Calu3 (cell line): ENCODE results near the gene SLC35E4. TPM values are rescaled to one million over a fixed set of nuclear protein-coding genes. Genes with fewer than 3 reads are reported as not detected.

Experiments
- BruUV-seq: library from RNA; stranded (reverse); fragments of 400-500 nt; replicated peaks from 2 replicates; lab custom pipeline; 2021; lab: Mats Ljungman, UMichigan
- CTCF ChIA-PET: fragments of 300-600 bp; sonication (Branson Sonifier 250); formaldehyde crosslinking; loops from one replicate; lab custom pipeline; 2022; ENCODE audit warnings: antibody characterized with exemption; lab: Charles Lee
- DNase-seq: peaks from one replicate; pipeline ENCODE4 v3.0.0; 2022
- H3K27ac Mint-ChIP-seq: one replicate; pipeline ENCODE4 v1.8.0; 2022; ENCODE audit warnings: mixed read lengths; ENCODE audit not compliant: unreplicated experiment
- H3K27me3 Mint-ChIP-seq: one replicate; pipeline ENCODE4 v1.8.0; 2022; ENCODE audit warnings: mixed read lengths; ENCODE audit not compliant: unreplicated experiment
- H3K36me3 Mint-ChIP-seq: one replicate; pipeline ENCODE4 v1.8.0; 2022; ENCODE audit warnings: mild to moderate bottlenecking, moderate library complexity, mixed read lengths; ENCODE audit not compliant: insufficient read depth, unreplicated experiment
- H3K4me1 Mint-ChIP-seq: one replicate; pipeline ENCODE4 v1.8.0; 2022; ENCODE audit warnings: mild to moderate bottlenecking, low read depth, mixed read lengths; ENCODE audit not compliant: unreplicated experiment
- H3K4me3 Mint-ChIP-seq: one replicate; pipeline ENCODE4 v1.8.0; 2022; ENCODE audit warnings: mild to moderate bottlenecking, low read depth, moderate library complexity, mixed read lengths; ENCODE audit not compliant: unreplicated experiment
- H3K9me3 Mint-ChIP-seq: one replicate; pipeline ENCODE4 v1.8.0; 2022; ENCODE audit warnings: low read depth, mixed read lengths; ENCODE audit not compliant: unreplicated experiment
- intact Hi-C: fragments of 100-400 bp; cut with micrococcal nuclease; formaldehyde crosslinking; loops from one replicate; pipeline ENCODE4 v1.10.0; 2022; ENCODE audit not compliant: unreplicated experiment
- total RNA-seq: library from RNA; stranded (reverse); gene quantifications from 2 replicates; pipeline ENCODE4 v1.2.3, GENCODE V29; 2022
- TF ChIP-seq, protein P1 (sequence below): fragments of 200-600 bp; IDR thresholded peaks from one replicate; pipeline ENCODE4 v1.8.0; 2022; ENCODE audit warnings: antibody characterized with exemption; ENCODE audit not compliant: unreplicated experiment

Gene SLC35E4
- total RNA-seq, 1 experiment from 2014 or later, result 3.2 TPM

GRCh38 chr22:30612789-30613188, 22.8 kb upstream of the SLC35E4 start:
- TF ChIP-seq, protein P1, sequence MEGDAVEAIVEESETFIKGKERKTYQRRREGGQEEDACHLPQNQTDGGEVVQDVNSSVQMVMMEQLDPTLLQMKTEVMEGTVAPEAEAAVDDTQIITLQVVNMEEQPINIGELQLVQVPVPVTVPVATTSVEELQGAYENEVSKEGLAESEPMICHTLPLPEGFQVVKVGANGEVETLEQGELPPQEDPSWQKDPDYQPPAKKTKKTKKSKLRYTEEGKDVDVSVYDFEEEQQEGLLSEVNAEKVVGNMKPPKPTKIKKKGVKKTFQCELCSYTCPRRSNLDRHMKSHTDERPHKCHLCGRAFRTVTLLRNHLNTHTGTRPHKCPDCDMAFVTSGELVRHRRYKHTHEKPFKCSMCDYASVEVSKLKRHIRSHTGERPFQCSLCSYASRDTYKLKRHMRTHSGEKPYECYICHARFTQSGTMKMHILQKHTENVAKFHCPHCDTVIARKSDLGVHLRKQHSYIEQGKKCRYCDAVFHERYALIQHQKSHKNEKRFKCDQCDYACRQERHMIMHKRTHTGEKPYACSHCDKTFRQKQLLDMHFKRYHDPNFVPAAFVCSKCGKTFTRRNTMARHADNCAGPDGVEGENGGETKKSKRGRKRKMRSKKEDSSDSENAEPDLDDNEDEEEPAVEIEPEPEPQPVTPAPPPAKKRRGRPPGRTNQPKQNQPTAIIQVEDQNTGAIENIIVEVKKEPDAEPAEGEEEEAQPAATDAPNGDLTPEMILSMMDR, result no peak
- no peak overlapping the region for H3K4me3 Mint-ChIP-seq
- CTCF ChIA-PET, result interaction anchor here (1.2 kb wide), 1 partner anchor 142 kb away, joined by 3 read pairs; no protein-coding TSS in a partner anchor

DNA sequence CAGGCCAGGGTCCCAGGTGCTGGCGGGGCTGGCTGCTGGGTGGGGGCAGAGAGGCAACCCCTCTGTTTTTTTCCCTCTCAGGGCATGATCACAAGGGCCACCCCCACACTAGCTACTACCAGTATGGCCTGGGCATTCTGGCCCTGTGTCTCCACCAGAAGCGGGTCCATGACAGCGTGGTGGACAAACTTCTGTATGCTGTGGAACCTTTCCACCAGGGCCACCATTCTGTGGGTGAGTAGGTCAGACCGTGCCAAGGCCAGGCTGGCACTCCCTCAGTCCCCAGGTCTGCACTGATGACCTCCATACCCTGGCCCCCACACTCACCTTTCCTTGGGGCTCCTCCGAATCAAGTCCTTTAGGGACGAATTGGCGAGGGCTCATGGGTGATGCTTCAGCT, 21.3 kb upstream of the SLC35E4 start:
- intact Hi-C loops, result no loop called here
- no TSS peak for BruUV-seq
- TF ChIP-seq, protein P1, result no peak

More at GRCh38 chr22:30612789-30613188, 22.8 kb upstream of the SLC35E4 start:
- H3K9me3 Mint-ChIP-seq, result no peaks in the 10 kb centered on the region
- H3K36me3 Mint-ChIP-seq, result no peaks in the 10 kb centered on the region
- BruUV-seq, result no TSS peak
- no peaks in the 10 kb centered on the region for H3K27me3 Mint-ChIP-seq
- H3K27ac Mint-ChIP-seq, result no peak overlapping the region
- no peak for DNase-seq
- H3K4me1 Mint-ChIP-seq, result peaks cover 30% of the 10 kb centered on the region
- intact Hi-C loops, result no loop called here

DNA sequence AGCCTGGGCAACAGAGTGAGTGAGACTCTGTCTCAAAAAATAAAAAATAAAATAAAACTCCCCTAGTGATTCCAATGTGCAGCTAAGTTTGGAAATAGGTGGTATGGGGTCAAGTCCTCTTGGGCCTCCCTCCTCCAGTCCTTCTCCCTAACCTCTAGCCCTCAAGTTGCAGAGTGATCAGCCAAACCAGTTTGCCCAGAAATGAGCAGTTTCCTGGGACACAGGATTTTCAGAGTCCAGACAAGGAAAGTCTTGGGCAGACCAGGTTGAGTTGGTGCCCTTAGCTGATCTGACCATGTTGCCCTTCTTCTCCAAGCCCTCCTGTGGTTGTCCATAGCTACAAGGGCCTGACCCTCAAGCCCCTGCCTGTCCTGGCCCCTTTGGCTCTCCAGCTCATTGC, 20.7 kb upstream of the SLC35E4 start:
- no peak overlapping the region for H3K4me3 Mint-ChIP-seq
- no peaks in the 10 kb centered on the region for H3K27me3 Mint-ChIP-seq
- H3K9me3 Mint-ChIP-seq, result no peaks in the 10 kb centered on the region
- intact Hi-C loops, result no loop called here
- peaks cover 10% of the 10 kb centered on the region for H3K4me1 Mint-ChIP-seq
- no peak for DNase-seq
- H3K27ac Mint-ChIP-seq, result no peak overlapping the region
- CTCF ChIA-PET, result interaction anchor here (0.7 kb wide), 1 partner anchor 74 kb away, joined by 3 read pairs; no protein-coding TSS in a partner anchor
- H3K36me3 Mint-ChIP-seq, result no peaks in the 10 kb centered on the region
- no TSS peak for BruUV-seq
- TF ChIP-seq, protein P1, result no peak

More for the DNA sequence above, 21.3 kb upstream of the SLC35E4 start:
- H3K27me3 Mint-ChIP-seq, result no peaks in the 10 kb centered on the region
- DNase-seq, result no peak
- H3K4me1 Mint-ChIP-seq, result peaks cover 16% of the 10 kb centered on the region
- no peak overlapping the region for H3K4me3 Mint-ChIP-seq
- no peak overlapping the region for H3K27ac Mint-ChIP-seq
- H3K36me3 Mint-ChIP-seq, result no peaks in the 10 kb centered on the region
- H3K9me3 Mint-ChIP-seq, result no peaks in the 10 kb centered on the region
- CTCF ChIA-PET, result interaction anchor here (0.7 kb wide), 1 partner anchor 73 kb away, joined by 3 read pairs; no protein-coding TSS in a partner anchor

DNA sequence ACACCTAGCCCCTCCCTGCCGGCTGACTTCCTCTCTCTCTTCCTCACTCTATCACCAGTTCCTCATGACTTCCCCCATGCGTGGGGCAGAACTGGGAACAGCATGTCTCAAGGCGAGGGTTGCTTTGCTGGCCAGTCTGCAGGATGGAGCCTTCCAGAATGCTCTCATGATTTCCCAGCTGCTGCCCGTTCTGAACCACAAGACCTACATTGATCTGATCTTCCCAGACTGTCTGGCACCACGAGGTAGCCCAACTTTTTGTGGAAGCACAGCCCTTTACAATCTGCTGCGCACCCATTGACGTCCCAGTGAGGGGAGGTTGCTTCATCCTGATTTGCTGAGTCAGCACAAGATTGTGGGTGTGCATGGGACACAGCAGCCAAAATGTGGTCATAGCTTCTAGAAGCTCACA, 20.0 kb upstream of the SLC35E4 start:
- DNase-seq, result no peak
- Mint-ChIP-seq H3K4me3 (no peak overlapping the region), H3K27me3 (no peaks in the 10 kb centered on the region), H3K36me3 (no peaks in the 10 kb centered on the region), H3K9me3 (no peaks in the 10 kb centered on the region), H3K27ac (no peak overlapping the region), H3K4me1 (peaks cover 10% of the 10 kb centered on the region)
- TF ChIP-seq, protein P1, result no peak
- CTCF ChIA-PET, result no interaction called here
- intact Hi-C loops, result no loop called here
- no TSS peak for BruUV-seq
